Uterus (tissue), 2 donors: ENCODE measurements around the gene PELI2.

Source experiments
- POLR2A ChIP-seq, 2 donors: fragments of 450-650 bp; IDR thresholded peaks; one replicate each; pipeline ENCODE4 v1.6.1; 2016; ENCODE audit warnings: antibody characterized with exemption in 2 of 2, mild to moderate bottlenecking in 1 of 2, moderate library complexity in 1 of 2
- TF ChIP-seq, protein P1 (sequence below), 4 experiments: fragments of 200-600 bp in 2 of 4; fragments of 450-650 bp in 2 of 4; sonication (generic) in 2 of 4; IDR thresholded peaks; one replicate each; pipeline ENCODE4 v1.5.1; 2016 to 2019; ENCODE audit warnings: antibody characterized with exemption in 4 of 4, mild to moderate bottlenecking in 2 of 4, moderate library complexity in 1 of 4

DNA sequence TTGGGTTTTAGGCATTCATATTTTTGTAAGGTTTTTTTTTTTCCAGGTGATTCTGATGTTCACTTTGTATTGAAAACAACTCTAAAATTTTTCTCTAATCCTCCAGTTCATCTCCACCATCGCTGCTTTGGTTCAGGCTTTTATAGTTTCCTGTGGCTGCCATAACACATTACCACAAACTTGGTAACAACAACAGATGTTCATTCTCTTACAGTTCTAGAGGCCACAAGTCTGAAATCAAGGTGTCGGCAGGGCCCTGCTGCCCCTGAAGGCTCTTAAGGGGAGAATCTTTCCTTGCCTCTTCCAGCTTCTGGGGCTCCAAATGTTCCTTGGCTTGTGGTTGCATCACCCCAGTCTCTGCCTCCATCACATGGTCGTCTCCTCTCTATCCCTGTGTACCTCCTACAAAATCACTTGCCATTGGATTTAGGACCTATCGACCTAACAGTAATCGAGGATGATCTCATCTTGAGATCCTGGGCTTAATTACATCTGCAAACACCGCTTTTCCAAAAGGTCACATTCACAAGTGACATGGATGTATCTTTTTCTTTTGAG, 55.2 kb downstream of the PELI2 start:
- TF ChIP-seq, protein P1, sequence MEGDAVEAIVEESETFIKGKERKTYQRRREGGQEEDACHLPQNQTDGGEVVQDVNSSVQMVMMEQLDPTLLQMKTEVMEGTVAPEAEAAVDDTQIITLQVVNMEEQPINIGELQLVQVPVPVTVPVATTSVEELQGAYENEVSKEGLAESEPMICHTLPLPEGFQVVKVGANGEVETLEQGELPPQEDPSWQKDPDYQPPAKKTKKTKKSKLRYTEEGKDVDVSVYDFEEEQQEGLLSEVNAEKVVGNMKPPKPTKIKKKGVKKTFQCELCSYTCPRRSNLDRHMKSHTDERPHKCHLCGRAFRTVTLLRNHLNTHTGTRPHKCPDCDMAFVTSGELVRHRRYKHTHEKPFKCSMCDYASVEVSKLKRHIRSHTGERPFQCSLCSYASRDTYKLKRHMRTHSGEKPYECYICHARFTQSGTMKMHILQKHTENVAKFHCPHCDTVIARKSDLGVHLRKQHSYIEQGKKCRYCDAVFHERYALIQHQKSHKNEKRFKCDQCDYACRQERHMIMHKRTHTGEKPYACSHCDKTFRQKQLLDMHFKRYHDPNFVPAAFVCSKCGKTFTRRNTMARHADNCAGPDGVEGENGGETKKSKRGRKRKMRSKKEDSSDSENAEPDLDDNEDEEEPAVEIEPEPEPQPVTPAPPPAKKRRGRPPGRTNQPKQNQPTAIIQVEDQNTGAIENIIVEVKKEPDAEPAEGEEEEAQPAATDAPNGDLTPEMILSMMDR (IDR thresholded peaks at IDR 0.05), result no peak
- no peak for TF ChIP-seq POLR2A (IDR thresholded peaks at IDR 0.05)
